Osteocyte (in vitro differentiated cells): ENCODE results near the gene FAM234B. TPM values are rescaled to one million over a fixed set of nuclear protein-coding genes. Genes with fewer than 3 reads are reported as not detected.

Source experiments
- DNase-seq: peaks from one replicate; pipeline ENCODE4 v3.0.0; 2021; ENCODE audit warnings: mixed read lengths; ENCODE audit not compliant: unreplicated experiment; ENCODE audit errors: extremely low spot score
- H3K27ac Mint-ChIP-seq: one replicate; pipeline ENCODE4 v1.8.0; 2021; ENCODE audit warnings: mild to moderate bottlenecking, mixed read lengths; ENCODE audit not compliant: unreplicated experiment
- H3K27me3 Mint-ChIP-seq: one replicate; pipeline ENCODE4 v1.8.0; 2021; ENCODE audit warnings: mixed read lengths; ENCODE audit not compliant: unreplicated experiment
- H3K36me3 Mint-ChIP-seq: one replicate; pipeline ENCODE4 v1.8.0; 2021; ENCODE audit warnings: mixed read lengths; ENCODE audit not compliant: unreplicated experiment
- H3K4me1 Mint-ChIP-seq: one replicate; pipeline ENCODE4 v1.8.0; 2021; ENCODE audit warnings: mixed read lengths; ENCODE audit not compliant: unreplicated experiment
- H3K4me3 Mint-ChIP-seq: one replicate; pipeline ENCODE4 v1.8.0; 2021; ENCODE audit warnings: mild to moderate bottlenecking, moderate library complexity, mixed read lengths; ENCODE audit not compliant: unreplicated experiment
- H3K9me3 Mint-ChIP-seq: one replicate; pipeline ENCODE4 v1.8.0; 2021; ENCODE audit warnings: mixed read lengths; ENCODE audit not compliant: unreplicated experiment
- total RNA-seq: library from RNA; stranded (reverse); gene quantifications from 2 replicates; pipeline ENCODE4 v1.2.1, GENCODE V29; 2021
- TF ChIP-seq, protein P1 (sequence below): fragments of 200-600 bp; sonication (generic); IDR thresholded peaks from 2 replicates; pipeline ENCODE4 v1.5.0; 2021; ENCODE audit warnings: antibody characterized with exemption, mild to moderate bottlenecking, moderate library complexity

FAM234B gene
- total RNA-seq, 1 donor from 2014 or later: 5.0 TPM

DNA sequence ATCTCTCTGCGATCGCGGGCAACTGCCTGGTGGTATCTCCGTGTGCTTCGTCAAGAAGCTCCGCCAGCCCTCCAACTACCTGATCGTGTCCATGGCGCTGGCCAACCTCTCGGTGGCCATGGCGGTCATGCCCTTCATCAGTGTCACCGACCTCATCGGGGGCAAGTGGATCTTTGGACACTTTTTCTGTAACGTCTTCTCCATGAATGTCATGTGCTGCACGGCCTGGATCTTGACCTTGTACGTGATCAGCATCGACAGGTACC lies 42.5 kb upstream of the FAM234B start:
- DNase-seq: no peak
- H3K4me3 Mint-ChIP-seq: peak overlapping the region; percentile 73
- no peaks in the 10 kb centered on the region for H3K27me3 Mint-ChIP-seq
- peak overlapping the region; percentile 73 for H3K27ac Mint-ChIP-seq
- TF ChIP-seq, protein P1, sequence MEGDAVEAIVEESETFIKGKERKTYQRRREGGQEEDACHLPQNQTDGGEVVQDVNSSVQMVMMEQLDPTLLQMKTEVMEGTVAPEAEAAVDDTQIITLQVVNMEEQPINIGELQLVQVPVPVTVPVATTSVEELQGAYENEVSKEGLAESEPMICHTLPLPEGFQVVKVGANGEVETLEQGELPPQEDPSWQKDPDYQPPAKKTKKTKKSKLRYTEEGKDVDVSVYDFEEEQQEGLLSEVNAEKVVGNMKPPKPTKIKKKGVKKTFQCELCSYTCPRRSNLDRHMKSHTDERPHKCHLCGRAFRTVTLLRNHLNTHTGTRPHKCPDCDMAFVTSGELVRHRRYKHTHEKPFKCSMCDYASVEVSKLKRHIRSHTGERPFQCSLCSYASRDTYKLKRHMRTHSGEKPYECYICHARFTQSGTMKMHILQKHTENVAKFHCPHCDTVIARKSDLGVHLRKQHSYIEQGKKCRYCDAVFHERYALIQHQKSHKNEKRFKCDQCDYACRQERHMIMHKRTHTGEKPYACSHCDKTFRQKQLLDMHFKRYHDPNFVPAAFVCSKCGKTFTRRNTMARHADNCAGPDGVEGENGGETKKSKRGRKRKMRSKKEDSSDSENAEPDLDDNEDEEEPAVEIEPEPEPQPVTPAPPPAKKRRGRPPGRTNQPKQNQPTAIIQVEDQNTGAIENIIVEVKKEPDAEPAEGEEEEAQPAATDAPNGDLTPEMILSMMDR: no peak
- H3K36me3 Mint-ChIP-seq: peaks cover 2% of the 10 kb centered on the region
- H3K9me3 Mint-ChIP-seq: no peaks in the 10 kb centered on the region
- H3K4me1 Mint-ChIP-seq: peaks cover 33% of the 10 kb centered on the region

- H3K27ac Mint-ChIP-seq: peak overlapping the region; percentile 73
- H3K4me3 Mint-ChIP-seq: peak overlapping the region; percentile 73
- H3K27me3 Mint-ChIP-seq: no peaks in the 10 kb centered on the region
- TF ChIP-seq, protein P1: no peak
- no peaks in the 10 kb centered on the region for H3K9me3 Mint-ChIP-seq
- H3K36me3 Mint-ChIP-seq: peaks cover 2% of the 10 kb centered on the region
- no peak for DNase-seq
- H3K4me1 Mint-ChIP-seq: peaks cover 30% of the 10 kb centered on the region
Observed at GRCh38 chr12:13002301-13003097, 41.7 kb upstream of the FAM234B start.

DNA sequence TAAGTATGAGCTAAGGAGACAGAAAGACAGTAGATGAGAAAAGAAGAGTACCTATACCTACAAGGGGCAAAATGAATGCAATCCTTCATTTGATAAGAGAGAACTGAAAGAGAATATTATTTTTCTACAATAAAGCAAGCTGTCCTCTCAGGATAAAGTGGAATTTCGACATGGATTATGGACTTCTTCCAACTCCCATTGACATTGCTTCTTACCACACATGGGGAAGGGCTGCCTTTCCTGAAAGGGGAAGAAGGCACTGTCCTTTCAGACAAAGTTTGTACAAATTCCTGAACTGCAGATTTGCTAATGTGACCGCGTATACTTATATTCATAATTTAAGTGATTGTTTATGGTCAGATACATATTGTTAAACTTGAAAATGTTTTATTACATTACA lies 39.8 kb upstream of the FAM234B start:
- TF ChIP-seq, protein P1: no peak
- no peak for DNase-seq
- Mint-ChIP-seq H3K9me3 (no peaks in the 10 kb centered on the region), H3K36me3 (peaks cover 2% of the 10 kb centered on the region), H3K27me3 (no peaks in the 10 kb centered on the region), H3K4me1 (peaks cover 12% of the 10 kb centered on the region), H3K27ac (no peak overlapping the region), H3K4me3 (no peak overlapping the region)

GRCh38 chr12:13004986-13005385 lies 39.2 kb upstream of the FAM234B start:
- H3K27ac Mint-ChIP-seq: no peak overlapping the region
- peaks cover 7% of the 10 kb centered on the region for H3K4me1 Mint-ChIP-seq
- TF ChIP-seq, protein P1: no peak
- no peak for DNase-seq
- no peaks in the 10 kb centered on the region for H3K27me3 Mint-ChIP-seq
- H3K4me3 Mint-ChIP-seq: no peak overlapping the region
- H3K9me3 Mint-ChIP-seq: no peaks in the 10 kb centered on the region
- H3K36me3 Mint-ChIP-seq: peaks cover 2% of the 10 kb centered on the region

DNA sequence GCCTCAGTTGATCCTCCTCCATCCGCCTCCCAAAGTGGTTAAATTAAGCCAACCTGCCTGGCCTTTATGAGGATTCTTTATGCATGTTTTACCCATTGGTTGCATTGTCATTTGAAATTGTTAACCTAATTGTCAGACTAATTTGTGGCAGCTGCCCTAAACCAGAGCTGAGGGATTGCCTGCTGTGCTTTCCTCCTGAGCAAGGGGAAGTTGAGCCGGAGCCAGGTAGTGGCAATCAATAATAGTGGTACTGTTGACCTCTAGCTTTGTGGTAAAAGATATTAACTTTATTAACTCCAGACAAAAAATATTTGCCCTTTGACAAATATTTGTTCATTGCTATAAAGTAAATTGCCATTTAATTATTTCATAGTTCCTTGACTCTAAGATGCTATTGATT lies 38.5 kb upstream of the FAM234B start:
- no peak overlapping the region for H3K27ac Mint-ChIP-seq
- TF ChIP-seq, protein P1: no peak
- peaks cover 7% of the 10 kb centered on the region for H3K4me1 Mint-ChIP-seq
- peaks cover 2% of the 10 kb centered on the region for H3K36me3 Mint-ChIP-seq
- no peaks in the 10 kb centered on the region for H3K9me3 Mint-ChIP-seq
- H3K4me3 Mint-ChIP-seq: no peak overlapping the region
- no peak for DNase-seq
- H3K27me3 Mint-ChIP-seq: no peaks in the 10 kb centered on the region
